Ascending aorta (tissue), 2 donors: ENCODE results near the gene P4HTM. TPM values are rescaled to one million over a fixed set of nuclear protein-coding genes. Genes with fewer than 3 reads are reported as not detected.

Source experiments
- DNase-seq, 2 donors: peaks; one replicate each; pipeline ENCODE4 v3.0.0-alpha.2; 2019; ENCODE audit warnings: low spot score in 2 of 2
- H3K27ac ChIP-seq, 2 donors: fragments of 200-600 bp; sonication (generic); one replicate each; pipeline ENCODE4 v1.5.1; 2016 to 2017; ENCODE audit warnings: mild to moderate bottlenecking in 1 of 2
- H3K27me3 ChIP-seq: fragments of 200-600 bp; sonication (generic); one replicate; pipeline ENCODE4 v1.5.1; 2017
- H3K36me3 ChIP-seq, 2 donors: fragments of 200-600 bp; sonication (generic); one replicate each; pipeline ENCODE4 v1.5.1; 2016
- H3K4me1 ChIP-seq, 2 donors: fragments of 200-600 bp; sonication (generic); one replicate each; pipeline ENCODE4 v1.5.1; 2016 to 2017; ENCODE audit warnings: mild to moderate bottlenecking in 1 of 2
- H3K4me3 ChIP-seq, 2 donors: fragments of 200-600 bp; sonication (generic); one replicate each; pipeline ENCODE4 v1.5.1; 2016 to 2017; ENCODE audit warnings: mild to moderate bottlenecking in 1 of 2
- H3K9me3 ChIP-seq, 2 donors: fragments of 200-600 bp; sonication (generic); one replicate each; pipeline ENCODE4 v1.5.1; 2016
- CTCF ChIP-seq, 3 experiments: fragments of 200-600 bp in 2 of 3; fragments of 450-650 bp in 1 of 3; sonication (generic) in 2 of 3; IDR thresholded peaks; one replicate each; pipeline ENCODE4 v1.5.1; 2016 to 2019; ENCODE audit warnings: antibody characterized with exemption in 3 of 3, mild to moderate bottlenecking in 1 of 3, moderate library complexity in 1 of 3
- intact Hi-C: fragments of 100-400 bp; cut with DNase I; formaldehyde crosslinking; loops from one replicate; pipeline ENCODE4 v1.15.1; 2023
- total RNA-seq: library from RNA; depleted of rRNA; stranded (reverse); fragments of >200 nt; gene quantifications from one replicate; pipeline ENCODE4 v1.1.0, GENCODE V29; 2016

The P4HTM gene
- total RNA-seq, 1 donor from 2014 or later = 71.9 TPM

GRCh38 chr3:49054344-49054862 is 64.4 kb downstream of the P4HTM start:
- intact Hi-C loops = no loop called here
- peaks cover 63 to 69% of the 10 kb centered on the region in 2 donors for H3K36me3 ChIP-seq
- no peak for TF ChIP-seq CTCF (IDR thresholded peaks at IDR 0.05)
- no peak for DNase-seq
- H3K4me1 ChIP-seq = no peaks in the 10 kb centered on the region
- no peaks in the 10 kb centered on the region for H3K9me3 ChIP-seq
- H3K4me3 ChIP-seq = no peak overlapping the region
- no peaks in the 10 kb centered on the region for H3K27me3 ChIP-seq
- no peak overlapping the region for H3K27ac ChIP-seq

Other genes with a start within 250 kb of the P4HTM start
- gene PRKAR2A, start 142.4 kb upstream of the P4HTM start, total RNA-seq = 148 TPM
- 14.4 TPM for gene SLC25A20, start 91.4 kb upstream of the P4HTM start, total RNA-seq
- gene ARIH2, start 71.4 kb upstream of the P4HTM start, total RNA-seq = 82.3 TPM
- 115 TPM for gene WDR6, start 17.1 kb downstream of the P4HTM start, total RNA-seq
- 73.1 TPM for gene DALRD3, start 28.3 kb downstream of the P4HTM start, total RNA-seq
- 200 TPM for gene NDUFAF3, start 31.9 kb downstream of the P4HTM start, total RNA-seq
- 101 TPM for gene IMPDH2, start 39.2 kb downstream of the P4HTM start, total RNA-seq
- gene QRICH1, start 103.8 kb downstream of the P4HTM start, total RNA-seq = 129 TPM
- gene QARS1, start 114.5 kb downstream of the P4HTM start, total RNA-seq = 588 TPM
- gene USP19, start 130.6 kb downstream of the P4HTM start, total RNA-seq = 37.8 TPM
- 1,772 TPM for gene LAMB2, start 142.8 kb downstream of the P4HTM start, total RNA-seq
- 31.6 TPM for gene CCDC71, start 176.1 kb downstream of the P4HTM start, total RNA-seq
- gene KLHDC8B, start 181.4 kb downstream of the P4HTM start, total RNA-seq = 57.5 TPM